ENCODE data around the gene TAS1R3. TPM values are rescaled to one million over a fixed set of nuclear protein-coding genes. Genes with fewer than 3 reads are reported as not detected.

The TAS1R3 gene
- total RNA-seq, 1 donor = 0.09 TPM

DNA sequence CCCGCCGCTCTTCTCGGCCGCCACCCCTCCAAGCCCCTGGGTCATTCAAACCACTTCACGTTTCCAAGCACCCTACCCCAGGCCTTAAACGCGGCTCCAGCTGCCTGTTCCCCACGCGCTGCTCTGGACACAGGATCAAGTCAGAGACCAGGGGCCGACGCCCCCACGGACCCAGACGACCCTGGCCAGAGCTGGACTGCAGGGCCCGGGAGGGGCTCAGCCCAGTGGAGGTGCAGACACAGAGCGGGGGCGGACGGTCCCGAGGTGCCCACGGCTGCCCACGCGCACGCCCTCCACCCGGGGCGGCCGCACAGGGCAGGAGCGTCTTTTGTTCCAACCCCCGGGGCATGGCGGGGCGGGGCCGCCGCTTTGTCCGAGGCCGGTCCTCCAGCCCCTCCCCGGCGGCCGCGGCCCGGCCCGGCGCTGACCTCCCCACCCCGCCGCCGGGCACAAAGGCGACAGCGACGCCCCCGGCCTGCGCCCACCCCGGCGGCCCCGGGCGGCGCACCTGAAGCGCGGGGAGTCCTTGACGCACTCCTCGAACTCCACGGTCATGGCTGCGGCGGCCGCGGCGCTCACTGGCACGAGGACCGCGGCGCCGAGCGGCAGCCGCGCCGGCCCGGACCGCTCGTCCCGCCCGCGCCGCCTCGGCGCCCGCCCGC is 23.7 kb upstream of the TAS1R3 start:
- H3K4me3 ChIP-seq (ENCODE audit: low read depth, low read length) = peak overlapping the region; percentile 74
- TF ChIP-seq, protein P1, sequence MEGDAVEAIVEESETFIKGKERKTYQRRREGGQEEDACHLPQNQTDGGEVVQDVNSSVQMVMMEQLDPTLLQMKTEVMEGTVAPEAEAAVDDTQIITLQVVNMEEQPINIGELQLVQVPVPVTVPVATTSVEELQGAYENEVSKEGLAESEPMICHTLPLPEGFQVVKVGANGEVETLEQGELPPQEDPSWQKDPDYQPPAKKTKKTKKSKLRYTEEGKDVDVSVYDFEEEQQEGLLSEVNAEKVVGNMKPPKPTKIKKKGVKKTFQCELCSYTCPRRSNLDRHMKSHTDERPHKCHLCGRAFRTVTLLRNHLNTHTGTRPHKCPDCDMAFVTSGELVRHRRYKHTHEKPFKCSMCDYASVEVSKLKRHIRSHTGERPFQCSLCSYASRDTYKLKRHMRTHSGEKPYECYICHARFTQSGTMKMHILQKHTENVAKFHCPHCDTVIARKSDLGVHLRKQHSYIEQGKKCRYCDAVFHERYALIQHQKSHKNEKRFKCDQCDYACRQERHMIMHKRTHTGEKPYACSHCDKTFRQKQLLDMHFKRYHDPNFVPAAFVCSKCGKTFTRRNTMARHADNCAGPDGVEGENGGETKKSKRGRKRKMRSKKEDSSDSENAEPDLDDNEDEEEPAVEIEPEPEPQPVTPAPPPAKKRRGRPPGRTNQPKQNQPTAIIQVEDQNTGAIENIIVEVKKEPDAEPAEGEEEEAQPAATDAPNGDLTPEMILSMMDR (IDR thresholded peaks at IDR 0.05; ENCODE audit: insufficient read depth, low read length) = no peak
- DNase-seq (ENCODE audit: low read depth) = peak; percentile 19

DNA sequence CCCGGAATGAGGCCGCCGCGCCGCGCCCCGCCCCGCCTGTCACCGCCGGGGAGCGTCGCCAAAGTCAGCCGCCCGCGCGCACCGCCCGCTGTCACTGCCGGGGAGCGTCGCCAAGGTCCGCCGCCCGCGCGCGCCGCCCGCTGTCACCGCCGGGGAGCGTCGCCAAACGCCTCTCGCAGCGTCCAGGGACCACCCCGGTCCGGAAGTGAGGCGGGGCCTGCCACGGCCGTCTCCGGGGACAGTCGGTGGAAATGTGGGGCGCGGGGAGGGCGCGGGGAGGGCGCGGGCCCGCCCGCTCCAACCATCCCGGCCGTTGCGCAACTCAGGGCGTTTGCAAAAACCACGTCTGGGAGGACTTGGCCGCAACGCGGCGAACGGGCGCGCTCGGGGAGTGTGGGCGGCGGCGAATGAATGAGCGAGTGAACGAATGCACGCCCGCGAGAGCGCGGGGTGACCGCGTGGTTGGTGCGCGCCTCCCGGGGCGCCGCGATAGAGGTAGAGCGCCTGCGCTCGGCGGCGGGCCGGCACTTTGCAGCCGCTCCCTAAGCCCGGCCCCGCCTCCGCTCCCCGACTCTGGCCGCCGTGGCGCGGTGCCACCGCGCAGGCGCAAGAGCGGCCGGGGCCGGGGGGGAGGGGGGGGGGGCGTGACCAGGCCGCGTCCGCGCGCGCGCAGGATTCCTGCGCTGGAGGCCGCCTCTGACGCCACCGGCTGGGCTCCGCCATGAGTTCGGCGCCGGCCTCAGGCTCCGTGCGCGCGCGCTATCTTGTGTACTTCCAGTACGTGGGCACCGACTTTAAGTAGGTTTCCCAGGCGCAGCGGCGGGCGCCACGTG is 22.9 kb upstream of the TAS1R3 start, which contains the start of the genes ACAP3 and PUSL1:
TSS of gene ACAP3 (minus strand) at position 8 of the 833 bp plus-strand sequence. CDS start 115 bp downstream, outside the sequence.
TSS of gene PUSL1 (plus strand) at position 675 of the 833 bp plus-strand sequence. CDS start at position 722, 47 bp downstream.
- TF ChIP-seq, protein P1 (IDR thresholded peaks at IDR 0.05; ENCODE audit: insufficient read depth, low read length) = no peak
- H3K4me3 ChIP-seq (ENCODE audit: low read depth, low read length) = peak within 1 kb of the TSS; percentile 76
- DNase-seq (ENCODE audit: low read depth) = peak; percentile 96

DNA sequence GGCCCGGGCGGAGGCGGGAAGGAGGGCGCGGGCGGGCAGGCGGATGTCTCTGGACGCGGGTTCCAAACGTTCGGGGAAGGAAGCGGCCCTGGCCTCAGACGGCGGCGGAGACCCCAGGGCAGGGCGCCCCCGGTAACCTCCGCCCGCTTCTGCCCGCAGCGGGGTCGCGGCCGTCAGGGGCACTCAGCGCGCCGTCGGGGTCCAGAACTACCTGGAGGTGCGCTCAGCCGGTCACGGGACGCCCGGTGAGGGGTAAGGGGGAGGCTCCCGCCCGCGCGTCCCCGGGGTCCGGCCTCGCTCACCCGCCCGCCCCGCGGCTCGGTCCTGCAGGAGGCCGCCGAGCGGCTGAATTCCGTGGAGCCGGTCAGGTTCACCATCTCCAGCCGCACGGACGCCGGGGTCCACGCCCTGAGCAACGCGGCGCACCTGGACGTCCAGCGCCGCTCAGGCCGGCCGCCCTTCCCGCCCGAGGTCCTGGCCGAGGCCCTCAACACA is 22.3 kb upstream of the TAS1R3 start:
- peak overlapping the region; percentile 76 for H3K4me3 ChIP-seq (ENCODE audit: low read depth, low read length)
- DNase-seq (ENCODE audit: low read depth) = no peak
- TF ChIP-seq, protein P1 (IDR thresholded peaks at IDR 0.05; ENCODE audit: insufficient read depth, low read length) = no peak

DNA sequence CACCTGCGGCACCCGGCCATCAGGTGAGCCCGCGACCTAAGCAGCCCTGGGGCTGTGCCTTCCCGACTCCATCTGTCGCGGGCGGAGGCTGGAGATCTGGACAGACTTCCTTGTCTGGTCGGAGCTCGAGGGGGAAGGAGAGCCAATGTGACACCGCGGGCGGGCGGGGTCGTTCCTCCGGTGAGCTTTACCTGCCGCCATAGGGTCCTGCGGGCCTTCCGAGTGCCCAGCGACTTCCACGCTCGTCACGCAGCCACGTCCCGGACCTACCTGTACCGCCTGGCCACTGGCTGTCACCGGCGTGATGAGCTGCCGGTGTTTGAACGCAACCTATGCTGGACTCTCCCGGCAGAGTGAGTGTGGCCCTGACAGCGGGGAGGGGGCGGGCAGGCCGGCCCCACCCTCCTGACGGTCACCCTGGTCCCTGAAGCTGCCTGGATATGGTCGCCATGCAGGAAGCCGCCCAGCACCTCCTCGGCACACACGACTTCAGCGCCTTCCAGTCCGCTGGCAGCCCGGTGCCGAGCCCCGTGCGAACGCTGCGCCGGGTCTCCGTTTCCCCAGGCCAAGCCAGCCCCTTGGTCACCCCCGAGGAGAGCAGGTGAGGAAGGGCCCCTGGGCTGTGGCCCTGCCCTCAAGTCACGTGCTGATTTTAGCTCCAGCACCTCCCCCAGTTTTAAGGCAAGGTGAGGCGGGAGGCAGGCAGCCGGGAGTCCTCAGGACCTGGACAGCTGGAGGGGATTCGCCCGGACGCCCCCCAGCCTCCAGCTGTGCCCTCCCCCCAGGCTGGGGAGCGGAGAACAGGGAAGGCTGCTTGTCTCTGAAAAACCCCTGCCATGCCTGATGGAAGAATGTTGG is 21.6 kb upstream of the TAS1R3 start:
- peak overlapping the region; percentile 76 for H3K4me3 ChIP-seq (ENCODE audit: low read depth, low read length)
- DNase-seq (ENCODE audit: low read depth) = no peak

DNA sequence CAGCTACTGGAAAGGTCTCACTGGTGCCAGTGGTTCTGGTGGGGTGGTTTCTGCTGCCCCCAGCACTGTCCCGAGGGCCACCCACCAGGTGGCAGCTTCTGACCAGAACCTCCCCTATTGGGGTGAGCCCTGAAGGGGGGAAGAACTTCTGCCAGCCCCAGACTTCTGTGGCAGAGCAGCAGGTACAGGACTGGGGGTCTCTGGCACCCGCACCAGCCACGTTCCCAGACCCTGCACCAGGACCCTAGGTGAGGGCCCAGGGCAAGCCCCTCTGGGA is 21.0 kb upstream of the TAS1R3 start:
- TF ChIP-seq, protein P1 (IDR thresholded peaks at IDR 0.05; ENCODE audit: insufficient read depth, low read length) = no peak
- H3K4me3 ChIP-seq (ENCODE audit: low read depth, low read length) = no peak overlapping the region

More for the DNA sequence above, 21.6 kb upstream of the TAS1R3 start:
- TF ChIP-seq, protein P1 (IDR thresholded peaks at IDR 0.05; ENCODE audit: insufficient read depth, low read length) = no peak

DNA sequence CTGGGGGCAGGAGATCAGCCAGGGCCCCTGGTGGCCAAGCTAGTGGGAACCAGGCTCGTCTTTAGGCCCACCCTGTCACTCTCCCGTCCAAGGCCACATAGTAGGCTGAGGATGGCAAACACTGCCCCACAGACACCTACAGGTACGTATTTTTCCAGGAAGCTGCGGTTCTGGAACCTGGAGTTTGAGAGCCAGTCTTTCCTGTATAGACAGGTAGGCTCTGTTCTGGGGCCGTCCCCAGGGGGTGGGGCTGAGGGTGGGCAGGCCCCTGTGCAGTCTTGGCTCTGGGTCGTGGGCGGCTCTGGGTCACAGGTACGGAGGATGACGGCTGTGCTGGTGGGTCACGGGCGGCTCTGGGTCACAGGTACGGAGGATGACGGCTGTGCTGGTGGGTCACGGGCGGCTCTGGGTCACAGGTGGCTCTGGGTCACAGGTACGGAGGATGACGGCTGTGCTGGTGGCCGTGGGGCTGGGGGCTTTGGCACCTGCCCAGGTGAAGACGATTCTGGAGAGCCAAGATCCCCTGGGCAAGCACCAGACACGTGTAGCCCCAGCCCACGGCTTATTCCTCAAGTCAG is 20.5 kb upstream of the TAS1R3 start:
- DNase-seq (ENCODE audit: low read depth) = no peak
- TF ChIP-seq, protein P1 (IDR thresholded peaks at IDR 0.05; ENCODE audit: insufficient read depth, low read length) = no peak
- no peak overlapping the region for H3K4me3 ChIP-seq (ENCODE audit: low read depth, low read length)

More for the DNA sequence above, 21.0 kb upstream of the TAS1R3 start:
- DNase-seq (ENCODE audit: low read depth) = no peak

Measured in fibroblast of the aortic adventitia (primary cell).